Stimulated activated effector memory CD8-positive, alpha-beta T cell treated with anti-CD3 and anti-CD28 coated beads, Interleukin-12 subunit alpha, Interleukin-12 subunit beta, amount 100 ng/mL, for 72 hours (primary cell): ENCODE data around the gene CRYL1.

Source experiments
- ATAC-seq: fragments of 150-1000 bp; cut with Tn5 transposase; 2 replicates; pipeline ENCODE4 v1.10.0; 2021
- DNase-seq, 2 donors: peaks; one replicate each; pipeline ENCODE4 v3.0.0; 2021 to 2022; ENCODE audit warnings: low spot score in 2 of 2
- H3K27ac Mint-ChIP-seq: one replicate; pipeline ENCODE4 v1.8.0; 2022; ENCODE audit warnings: mild to moderate bottlenecking, mixed read lengths
- H3K36me3 Mint-ChIP-seq: one replicate; pipeline ENCODE4 v1.8.0; 2022; ENCODE audit warnings: mild to moderate bottlenecking, mixed read lengths
- H3K4me1 Mint-ChIP-seq: one replicate; pipeline ENCODE4 v1.8.0; 2022; ENCODE audit warnings: mixed read lengths
- H3K4me3 Mint-ChIP-seq: one replicate; pipeline ENCODE4 v1.8.0; 2022; ENCODE audit warnings: mild to moderate bottlenecking, mixed read lengths
- H3K9me3 Mint-ChIP-seq: one replicate; pipeline ENCODE4 v1.8.0; 2022; ENCODE audit warnings: mixed read lengths

The CRYL1 gene

GRCh38 chr13:20414546-20415305, 110.9 kb downstream of the CRYL1 start:
- no peak overlapping the region for H3K4me3 Mint-ChIP-seq
- H3K36me3 Mint-ChIP-seq, result peaks cover 11% of the 10 kb centered on the region
- peaks cover 40% of the 10 kb centered on the region for H3K4me1 Mint-ChIP-seq
- ATAC-seq (no peak), DNase-seq (no peak)
- no peak overlapping the region for H3K27ac Mint-ChIP-seq
- H3K9me3 Mint-ChIP-seq, result peaks cover 5% of the 10 kb centered on the region

GRCh38 chr13:20412691-20413355, 112.8 kb downstream of the CRYL1 start:
- H3K36me3 Mint-ChIP-seq, result peaks cover 5% of the 10 kb centered on the region
- H3K4me1 Mint-ChIP-seq, result peaks cover 24% of the 10 kb centered on the region
- H3K4me3 Mint-ChIP-seq, result peak overlapping the region; percentile 46
- ATAC-seq, result peak; percentile 72
- no peaks in the 10 kb centered on the region for H3K9me3 Mint-ChIP-seq
- DNase-seq, result no peak
- H3K27ac Mint-ChIP-seq, result peak overlapping the region; percentile 72

- Mint-ChIP-seq H3K27ac (peak overlapping the region; percentile 72), H3K9me3 (no peaks in the 10 kb centered on the region), H3K36me3 (peaks cover 5% of the 10 kb centered on the region), H3K4me1 (peaks cover 24% of the 10 kb centered on the region), H3K4me3 (peak overlapping the region; percentile 46)
- DNase-seq (peak; percentile 18 to 82), ATAC-seq (peak; percentile 93)
Observed at GRCh38 chr13:20411638-20412342, 113.9 kb downstream of the CRYL1 start.

GRCh38 chr13:20410726-20411125, 114.9 kb downstream of the CRYL1 start:
- no peak for DNase-seq
- H3K4me1 Mint-ChIP-seq, result peaks cover 24% of the 10 kb centered on the region
- no peak overlapping the region for H3K4me3 Mint-ChIP-seq
- H3K27ac Mint-ChIP-seq, result no peak overlapping the region
- H3K9me3 Mint-ChIP-seq, result no peaks in the 10 kb centered on the region
- ATAC-seq, result no peak
- H3K36me3 Mint-ChIP-seq, result peaks cover 5% of the 10 kb centered on the region

- Mint-ChIP-seq H3K4me3 (no peak overlapping the region), H3K9me3 (no peaks in the 10 kb centered on the region), H3K27ac (peak overlapping the region; percentile 34), H3K36me3 (peaks cover 5% of the 10 kb centered on the region), H3K4me1 (peaks cover 24% of the 10 kb centered on the region)
- DNase-seq, result no peak
- no peak for ATAC-seq
Observed at GRCh38 chr13:20408181-20408580, 117.5 kb downstream of the CRYL1 start.

GRCh38 chr13:20407759-20408158, 117.9 kb downstream of the CRYL1 start:
- ATAC-seq (no peak), DNase-seq (no peak)
- peaks cover 24% of the 10 kb centered on the region for H3K4me1 Mint-ChIP-seq
- H3K36me3 Mint-ChIP-seq, result peaks cover 2% of the 10 kb centered on the region
- no peak overlapping the region for H3K4me3 Mint-ChIP-seq
- peak overlapping the region; percentile 34 for H3K27ac Mint-ChIP-seq
- no peaks in the 10 kb centered on the region for H3K9me3 Mint-ChIP-seq

- ATAC-seq, result no peak
- H3K9me3 Mint-ChIP-seq, result no peaks in the 10 kb centered on the region
- H3K27ac Mint-ChIP-seq, result no peak overlapping the region
- peaks cover 17% of the 10 kb centered on the region for H3K4me1 Mint-ChIP-seq
- no peaks in the 10 kb centered on the region for H3K36me3 Mint-ChIP-seq
- DNase-seq, result no peak
- H3K4me3 Mint-ChIP-seq, result no peak overlapping the region
Observed at GRCh38 chr13:20405691-20406090, 120.0 kb downstream of the CRYL1 start.

- Mint-ChIP-seq H3K27ac (no peak overlapping the region), H3K36me3 (no peaks in the 10 kb centered on the region), H3K9me3 (no peaks in the 10 kb centered on the region)
Observed at GRCh38 chr13:20404488-20405222, 121.0 kb downstream of the CRYL1 start.

GRCh38 chr13:20403826-20404225, 121.8 kb downstream of the CRYL1 start:
- Mint-ChIP-seq H3K36me3 (no peaks in the 10 kb centered on the region), H3K9me3 (no peaks in the 10 kb centered on the region), H3K4me1 (peaks cover 29% of the 10 kb centered on the region), H3K4me3 (no peak overlapping the region), H3K27ac (no peak overlapping the region)
- DNase-seq, result no peak
- ATAC-seq, result no peak

More at GRCh38 chr13:20404488-20405222, 121.0 kb downstream of the CRYL1 start:
- Mint-ChIP-seq H3K4me3 (no peak overlapping the region), H3K4me1 (peaks cover 27% of the 10 kb centered on the region)
- ATAC-seq, result no peak
- DNase-seq, result no peak

- Mint-ChIP-seq H3K4me1 (peaks cover 29% of the 10 kb centered on the region), H3K4me3 (no peak overlapping the region), H3K27ac (peak overlapping the region; percentile 20), H3K9me3 (no peaks in the 10 kb centered on the region), H3K36me3 (no peaks in the 10 kb centered on the region)
- ATAC-seq (no peak), DNase-seq (no peak)
Observed at GRCh38 chr13:20402881-20403280, 122.8 kb downstream of the CRYL1 start.

GRCh38 chr13:20401931-20402856, 123.5 kb downstream of the CRYL1 start:
- peak; percentile 8 for ATAC-seq
- H3K4me1 Mint-ChIP-seq, result peaks cover 29% of the 10 kb centered on the region
- H3K36me3 Mint-ChIP-seq, result no peaks in the 10 kb centered on the region
- H3K27ac Mint-ChIP-seq, result peak overlapping the region; percentile 20
- H3K4me3 Mint-ChIP-seq, result no peak overlapping the region
- H3K9me3 Mint-ChIP-seq, result no peaks in the 10 kb centered on the region
- DNase-seq, result no peak

GRCh38 chr13:20401531-20401930, 124.1 kb downstream of the CRYL1 start:
- H3K9me3 Mint-ChIP-seq, result peaks cover 3% of the 10 kb centered on the region

GRCh38 chr13:20400774-20401173, 124.9 kb downstream of the CRYL1 start:
- DNase-seq (no peak), ATAC-seq (peak; percentile 40)
- Mint-ChIP-seq H3K9me3 (peaks cover 4% of the 10 kb centered on the region), H3K27ac (no peak overlapping the region), H3K4me1 (peaks cover 29% of the 10 kb centered on the region), H3K36me3 (no peaks in the 10 kb centered on the region), H3K4me3 (no peak overlapping the region)

More at GRCh38 chr13:20401531-20401930, 124.1 kb downstream of the CRYL1 start:
- Mint-ChIP-seq H3K27ac (no peak overlapping the region), H3K4me1 (peaks cover 29% of the 10 kb centered on the region), H3K36me3 (no peaks in the 10 kb centered on the region), H3K4me3 (no peak overlapping the region)
- DNase-seq (no peak), ATAC-seq (no peak)

GRCh38 chr13:20399961-20400360, 125.7 kb downstream of the CRYL1 start:
- no peak for ATAC-seq
- Mint-ChIP-seq H3K36me3 (no peaks in the 10 kb centered on the region), H3K9me3 (peaks cover 4% of the 10 kb centered on the region), H3K4me3 (no peak overlapping the region), H3K4me1 (peaks cover 29% of the 10 kb centered on the region), H3K27ac (no peak overlapping the region)
- DNase-seq, result no peak
